MV-4-11 (cell line): ENCODE measurements around the gene RALGAPA2.
A peak's percentile ranks its signal among the peaks of the same experiment; 100 is the strongest.

Source experiments
- DNase-seq: peaks from one replicate; lab custom pipeline; 2025; lab: John Stamatoyannopoulos, UW

Gene RALGAPA2

GRCh38 chr20:20399531-20400500 lies 312.6 kb downstream of the RALGAPA2 start:
- peak; percentile 77 for DNase-seq

DNA sequence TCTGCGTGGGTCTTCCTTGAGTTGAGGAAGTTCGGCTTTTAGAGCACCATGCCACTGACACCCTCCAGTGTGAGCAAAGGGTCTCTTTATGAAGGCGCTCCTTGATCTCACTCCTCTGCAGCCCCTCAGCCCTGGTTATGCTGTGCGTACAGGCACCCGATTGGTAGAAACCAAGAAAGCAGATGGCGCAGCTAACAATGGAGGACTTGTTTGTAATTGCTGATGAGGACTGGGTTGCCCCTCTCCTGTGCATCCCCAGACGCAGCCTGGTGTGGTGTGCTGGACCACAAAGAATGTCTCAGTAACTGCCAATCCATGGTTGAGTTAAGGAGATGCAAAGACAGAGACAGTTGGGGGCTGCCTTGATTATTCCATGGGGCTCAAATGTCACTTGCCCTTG lies 314.3 kb downstream of the RALGAPA2 start:
- no peak for DNase-seq

GRCh38 chr20:20396794-20397193 lies 315.6 kb downstream of the RALGAPA2 start:
- DNase-seq, result no peak

GRCh38 chr20:20395903-20396568 lies 316.4 kb downstream of the RALGAPA2 start:
- no peak for DNase-seq

DNA sequence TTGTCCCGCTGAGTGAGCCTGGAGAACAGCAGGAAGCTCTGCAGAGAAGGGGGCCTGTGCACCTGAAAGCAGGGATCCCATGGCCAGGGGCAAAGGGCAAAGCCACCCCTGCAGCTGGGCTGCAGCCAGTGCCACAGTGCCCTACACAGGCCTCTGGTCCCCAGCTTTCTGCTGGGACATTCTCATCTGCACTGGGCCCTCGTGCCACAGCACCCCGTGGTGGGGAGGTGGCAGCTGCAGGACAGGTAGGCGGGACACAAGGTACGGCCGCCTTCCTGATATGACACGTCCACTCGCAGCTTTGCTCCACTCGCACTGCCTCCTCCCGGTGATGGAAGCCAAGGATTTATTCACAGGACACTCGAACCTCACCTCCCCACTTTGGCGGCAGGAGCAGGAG lies 317.4 kb downstream of the RALGAPA2 start:
- no peak for DNase-seq

GRCh38 chr20:20393207-20394120 lies 319.0 kb downstream of the RALGAPA2 start:
- peak; percentile 82 for DNase-seq

GRCh38 chr20:20391766-20392165 lies 320.7 kb downstream of the RALGAPA2 start:
- no peak for DNase-seq

- no peak for DNase-seq
Observed at GRCh38 chr20:20391115-20391514, 321.3 kb downstream of the RALGAPA2 start.

DNA sequence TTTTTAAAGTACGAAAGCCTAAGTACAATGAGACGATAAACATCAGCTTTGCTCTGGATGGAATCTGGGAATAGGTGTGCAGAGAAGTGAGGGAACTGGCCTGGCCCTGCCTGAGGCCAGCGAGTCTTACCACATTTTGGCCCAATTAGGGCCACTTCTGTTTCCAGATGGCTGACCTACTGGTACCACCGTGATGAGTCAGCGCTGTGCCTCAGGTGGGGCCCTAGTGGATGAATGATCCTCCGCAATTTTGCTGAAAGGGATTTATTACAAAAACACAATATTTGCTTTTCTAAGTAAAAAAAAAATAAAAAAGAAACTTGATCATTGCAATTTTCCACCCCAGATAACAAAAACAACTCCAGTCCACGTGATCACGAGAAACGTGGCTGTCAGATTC lies 322.1 kb downstream of the RALGAPA2 start:
- DNase-seq, result no peak

GRCh38 chr20:20386192-20386591 lies 326.3 kb downstream of the RALGAPA2 start:
- no peak for DNase-seq

DNA sequence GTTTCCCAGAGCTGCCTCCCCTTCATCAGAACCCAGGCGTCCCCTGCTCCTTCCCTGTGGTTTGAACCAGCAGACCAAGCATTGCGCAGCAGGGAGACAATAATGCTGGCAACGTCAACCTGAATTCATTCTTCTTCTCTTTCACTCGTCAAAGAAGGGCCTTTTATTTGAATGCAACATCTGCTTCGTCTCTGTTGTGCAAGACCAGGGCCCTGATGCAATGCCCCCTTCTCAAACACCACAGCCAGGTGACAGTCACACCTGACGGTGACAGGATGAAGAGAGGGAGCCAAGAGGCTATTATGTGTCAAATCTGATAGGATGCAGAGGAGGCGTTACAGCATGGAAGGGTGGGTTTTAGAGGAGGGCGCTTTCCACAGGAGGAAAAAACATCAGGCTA lies 336.6 kb downstream of the RALGAPA2 start:
- DNase-seq, result peak; percentile 26

DNA sequence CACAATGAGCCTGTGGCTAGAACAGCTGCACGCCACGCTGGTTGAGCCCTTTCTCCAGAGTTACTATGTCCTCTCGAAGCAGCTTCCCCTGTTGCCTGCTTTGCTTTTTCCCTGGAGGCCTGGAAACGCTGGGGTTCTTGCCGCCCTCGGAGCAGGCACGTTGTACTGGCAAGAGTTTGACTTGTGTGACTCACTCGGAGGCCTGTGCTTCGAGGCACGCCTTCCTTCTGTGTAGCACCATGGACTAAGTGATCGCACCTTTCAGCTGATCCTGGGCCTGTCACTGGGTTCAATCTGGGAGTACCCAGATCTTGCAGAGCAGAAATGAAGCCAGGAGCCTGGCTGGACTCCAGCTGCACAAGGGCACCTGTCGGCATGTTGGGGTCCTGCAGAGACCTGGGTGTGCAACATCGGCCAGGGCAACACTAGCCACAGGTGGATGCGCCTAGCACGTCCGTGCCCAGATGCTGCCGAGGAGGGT lies 339.3 kb downstream of the RALGAPA2 start:
- no peak for DNase-seq

DNA sequence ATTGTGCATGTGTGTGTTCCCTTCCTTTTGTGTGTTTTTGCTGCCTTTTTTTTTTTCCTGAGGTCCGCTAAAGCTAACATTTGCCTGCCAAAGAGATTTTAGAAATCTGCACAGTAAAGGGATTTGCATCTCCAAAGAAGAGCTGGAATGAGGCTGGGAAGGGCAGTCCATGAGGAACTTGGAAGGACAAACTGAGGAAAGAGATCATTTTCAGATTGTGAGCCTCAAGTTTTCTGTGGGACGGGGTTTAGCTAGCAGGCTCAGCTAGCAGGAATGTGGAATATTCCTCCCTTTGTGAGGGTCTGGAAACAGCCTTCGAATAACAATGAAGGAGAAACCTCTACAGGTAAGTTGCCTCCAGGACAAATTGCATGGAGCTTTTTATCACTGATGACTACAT lies 340.8 kb downstream of the RALGAPA2 start:
- DNase-seq, result no peak

DNA sequence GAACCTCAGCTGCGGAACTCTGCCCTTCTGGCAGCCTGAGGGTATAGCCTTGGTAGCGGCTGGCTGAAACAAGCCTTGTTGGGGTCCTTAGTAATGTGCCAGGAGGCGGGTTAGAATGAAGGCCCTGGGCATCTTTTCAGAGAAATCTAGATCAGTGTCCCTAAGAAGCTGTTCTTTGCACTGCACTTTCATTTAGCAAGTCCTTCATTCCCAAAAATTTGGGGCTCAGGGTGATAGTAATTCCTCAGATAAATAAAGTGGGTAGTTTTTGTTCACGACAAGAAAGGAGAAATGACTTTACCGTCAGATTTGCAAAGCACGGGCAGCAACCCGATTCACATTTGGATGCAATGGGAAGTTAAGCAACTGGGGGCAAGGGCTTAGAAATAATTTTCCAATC lies 341.4 kb downstream of the RALGAPA2 start:
- no peak for DNase-seq

GRCh38 chr20:20370094-20370575 lies 342.3 kb downstream of the RALGAPA2 start:
- DNase-seq, result no peak

DNA sequence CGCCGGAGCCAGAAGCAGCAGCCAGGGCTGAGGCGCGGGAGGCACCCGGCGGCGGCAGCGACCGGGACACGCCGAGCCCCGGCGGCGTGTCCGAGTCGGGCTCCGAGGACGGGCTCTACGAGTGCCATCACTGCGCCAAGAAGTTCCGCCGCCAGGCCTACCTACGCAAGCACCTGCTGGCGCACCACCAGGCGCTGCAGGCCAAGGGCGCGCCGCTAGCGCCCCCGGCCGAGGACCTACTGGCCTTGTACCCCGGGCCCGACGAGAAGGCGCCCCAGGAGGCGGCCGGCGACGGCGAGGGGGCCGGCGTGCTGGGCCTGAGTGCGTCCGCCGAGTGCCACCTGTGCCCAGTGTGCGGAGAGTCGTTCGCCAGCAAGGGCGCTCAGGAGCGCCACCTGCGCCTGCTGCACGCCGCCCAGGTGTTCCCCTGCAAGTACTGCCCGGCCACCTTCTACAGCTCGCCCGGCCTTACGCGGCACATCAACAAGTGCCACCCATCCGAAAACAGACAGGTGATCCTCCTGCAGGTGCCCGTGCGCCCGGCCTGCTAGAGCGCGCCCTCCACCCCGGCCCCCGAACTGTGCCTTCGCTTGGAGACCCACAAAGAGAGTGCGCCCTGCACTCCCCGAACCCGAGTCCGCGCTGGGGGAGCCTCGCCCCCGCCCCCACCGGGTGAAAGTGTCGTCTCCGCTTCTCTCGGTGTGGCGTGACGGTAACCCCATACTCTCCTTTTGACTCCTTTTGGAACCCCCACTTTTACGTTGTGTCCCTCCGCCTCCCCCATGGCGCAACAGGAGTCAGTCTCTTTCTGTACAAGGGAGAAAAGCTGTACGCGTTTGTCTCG lies 343.0 kb downstream of the RALGAPA2 start:
- DNase-seq, result no peak

DNA sequence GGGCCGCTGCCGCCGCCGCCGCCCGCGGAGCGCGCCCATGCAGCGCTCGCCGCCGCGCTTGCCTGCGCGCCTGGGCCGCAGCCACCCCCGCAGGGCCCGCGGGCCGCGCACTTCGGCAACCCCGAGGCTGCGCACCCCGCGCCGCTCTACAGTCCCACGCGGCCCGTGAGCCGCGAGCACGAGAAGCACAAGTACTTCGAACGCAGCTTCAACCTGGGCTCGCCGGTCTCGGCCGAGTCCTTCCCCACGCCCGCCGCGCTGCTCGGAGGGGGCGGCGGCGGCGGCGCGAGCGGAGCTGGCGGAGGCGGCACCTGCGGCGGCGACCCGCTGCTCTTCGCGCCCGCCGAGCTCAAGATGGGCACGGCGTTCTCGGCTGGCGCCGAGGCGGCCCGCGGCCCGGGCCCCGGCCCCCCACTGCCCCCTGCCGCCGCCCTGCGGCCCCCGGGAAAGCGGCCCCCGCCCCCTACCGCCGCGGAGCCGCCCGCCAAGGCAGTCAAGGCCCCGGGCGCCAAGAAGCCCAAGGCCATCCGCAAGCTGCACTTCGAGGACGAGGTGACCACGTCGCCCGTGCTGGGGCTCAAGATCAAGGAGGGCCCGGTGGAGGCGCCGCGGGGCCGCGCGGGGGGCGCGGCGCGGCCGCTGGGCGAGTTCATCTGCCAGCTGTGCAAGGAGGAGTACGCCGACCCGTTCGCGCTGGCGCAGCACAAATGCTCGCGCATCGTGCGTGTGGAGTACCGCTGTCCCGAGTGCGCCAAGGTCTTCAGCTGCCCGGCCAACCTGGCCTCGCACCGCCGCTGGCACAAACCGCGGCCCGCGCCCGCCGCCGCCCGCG lies 343.8 kb downstream of the RALGAPA2 start:
- no peak for DNase-seq

- no peak for DNase-seq
Observed at GRCh38 chr20:20367575-20368417, 344.6 kb downstream of the RALGAPA2 start, which contains the start of gene INSM1. TSS of gene INSM1 (plus strand) at chr20:20368104. CDS start at chr20:20368268, 164 bp downstream.
